PC-3 (cell line): ENCODE results near the gene KIF20A. TPM values are rescaled to one million over a fixed set of nuclear protein-coding genes. Genes with fewer than 3 reads are reported as not detected.

Source experiments
- ATAC-seq: fragments of 200-7000 bp; cut with Tn5 transposase; 2 replicates; pipeline ENCODE4 v1.9.1; 2020; ENCODE audit warnings: mild to moderate bottlenecking, moderate library complexity
- BruUV-seq: library from RNA; stranded (reverse); fragments of 400-500 nt; replicated peaks from 2 replicates; lab custom pipeline; 2021; lab: Mats Ljungman, UMichigan
- CTCF ChIA-PET: fragments of 300-600 bp; sonication (Branson Sonifier 250); formaldehyde crosslinking; loops from one replicate; lab custom pipeline; 2022; ENCODE audit warnings: antibody characterized with exemption; lab: Charles Lee
- POLR2A ChIA-PET: fragments of 300-600 bp; sonication (Branson Sonifier 250); formaldehyde crosslinking; loops from one replicate; lab custom pipeline; 2022; ENCODE audit warnings: antibody characterized with exemption; ENCODE audit not compliant: unreplicated experiment; lab: Charles Lee
- DNase-seq: peaks from one replicate; pipeline ENCODE4 v3.0.0-alpha.2; 2015
- H2AFZ ChIP-seq: fragments of 300-600 bp; sonication (generic); 2 replicates; pipeline ENCODE4 v1.6.0; 2016; ENCODE audit warnings: antibody characterized with exemption, low read length
- H3F3A ChIP-seq: fragments of 300-600 bp; sonication (generic); one replicate; pipeline ENCODE4 v1.6.0; 2017; ENCODE audit warnings: antibody characterized with exemption, low read length, control low read depth, mild to moderate bottlenecking; ENCODE audit not compliant: unreplicated experiment
- H3K27ac ChIP-seq: fragments of 300-600 bp; sonication (generic); 2 replicates; pipeline ENCODE4 v1.5.1; 2016; ENCODE audit warnings: mild to moderate bottlenecking, low read length
- H3K27me3 ChIP-seq: fragments of 300-600 bp; sonication (generic); 2 replicates; pipeline ENCODE4 v1.6.1; 2016; ENCODE audit warnings: low read length, mixed read lengths
- H3K36me3 ChIP-seq: fragments of 300-600 bp; sonication (generic); 2 replicates; pipeline ENCODE4 v1.6.1; 2016; ENCODE audit warnings: low read depth, mixed run types, low read length, mixed read lengths
- H3K4me1 ChIP-seq: fragments of 300-600 bp; sonication (generic); 2 replicates; pipeline ENCODE4 v1.5.1; 2016; ENCODE audit warnings: low read length; ENCODE audit not compliant: insufficient read depth
- H3K4me2 ChIP-seq: fragments of 300-600 bp; sonication (generic); 2 replicates; pipeline ENCODE4 v1.6.0; 2016; ENCODE audit warnings: low read length
- H3K4me3 ChIP-seq: fragments of 300-600 bp; sonication (generic); 2 replicates; pipeline ENCODE4 v1.5.1; 2016; ENCODE audit warnings: mild to moderate bottlenecking, low read length, mixed read lengths
- H3K79me2 ChIP-seq: fragments of 300-600 bp; sonication (generic); 2 replicates; pipeline ENCODE4 v1.6.1; 2017; ENCODE audit warnings: low read length, mixed read lengths
- H3K9ac ChIP-seq: fragments of 300-600 bp; sonication (generic); 2 replicates; pipeline ENCODE4 v1.6.0; 2016; ENCODE audit warnings: mild to moderate bottlenecking, low read length
- H3K9me2 ChIP-seq: fragments of 300-600 bp; sonication (generic); replicated peaks from 2 replicates; pipeline ENCODE4 v1.6.1; 2016; ENCODE audit warnings: mixed run types, low read length, mixed read lengths
- H3K9me3 ChIP-seq: fragments of 300-600 bp; sonication (generic); 2 replicates; pipeline ENCODE4 v1.6.1; 2016; ENCODE audit warnings: low read length, mixed read lengths
- H4K20me1 ChIP-seq: fragments of 300-600 bp; sonication (generic); 2 replicates; pipeline ENCODE4 v1.6.1; 2016; ENCODE audit warnings: low read length, mixed read lengths
- CTCF ChIP-seq: fragments of 300-600 bp; sonication (generic); conservative IDR thresholded peaks from 2 replicates; pipeline ENCODE4 v1.5.1; 2017; ENCODE audit warnings: antibody characterized with exemption, low read depth, mild to moderate bottlenecking, low read length
- EZH2 ChIP-seq: fragments of 300-600 bp; sonication (generic); IDR thresholded peaks from one replicate; pipeline ENCODE4 v1.6.1; 2017; ENCODE audit warnings: antibody characterized with exemption, mild to moderate bottlenecking, low read length; ENCODE audit not compliant: unreplicated experiment
- EZH2phosphoT487 ChIP-seq: fragments of 300-600 bp; sonication (generic); IDR thresholded peaks from 2 replicates; pipeline ENCODE4 v1.6.1; 2018; ENCODE audit warnings: mild to moderate bottlenecking, antibody characterized with exemption, low read length, borderline replicate concordance
- intact Hi-C: fragments of 100-400 bp; cut with micrococcal nuclease; formaldehyde crosslinking; loops from 2 replicates; pipeline ENCODE4 v1.9.0; 2023
- total RNA-seq: library from RNA; depleted of rRNA; stranded (reverse); fragments of >200 nt; gene quantifications from 2 replicates; pipeline ENCODE4 v1.2.3, GENCODE V29; 2014

Gene KIF20A
- total RNA-seq, 1 experiment from 2014 or later, result 55.5 TPM

- intact Hi-C loops, result no loop called here
- no peaks in the 10 kb centered on the region for H3F3A ChIP-seq
- H3K79me2 ChIP-seq, result no peaks in the 10 kb centered on the region
- 0 out of 2 replicates have a peak, but pooled peaks cover 5% of the 10 kb centered on the region for H3K9me3 ChIP-seq
- ChIA-PET CTCF (no interaction called here), POLR2A (no interaction called here)
- no peak overlapping the region for H3K4me3 ChIP-seq
- no peaks in the 10 kb centered on the region for H4K20me1 ChIP-seq
- no peak overlapping the region for H3K4me2 ChIP-seq
- ATAC-seq (no peak), DNase-seq (no peak)
- no peak overlapping the region for H2AFZ ChIP-seq
- no peaks in the 10 kb centered on the region for H3K36me3 ChIP-seq
- BruUV-seq, result no TSS peak
- H3K9ac ChIP-seq, result no peak overlapping the region
- H3K27ac ChIP-seq, result no peak overlapping the region
- TF ChIP-seq EZH2 (no peak), EZH2phosphoT487 (no peak), CTCF (no peak)
- no peaks in the 10 kb centered on the region for H3K4me1 ChIP-seq
- no peaks in the 10 kb centered on the region for H3K9me2 ChIP-seq
- no peaks in the 10 kb centered on the region for H3K27me3 ChIP-seq
These were observed 50.5 kb downstream of the KIF20A start for GRCh38 chr5:138229387-138229786.

- no peak overlapping the region for H3K4me2 ChIP-seq
- ATAC-seq (no peak), DNase-seq (no peak)
- ChIA-PET CTCF (no interaction called here), POLR2A (no interaction called here)
- H3K79me2 ChIP-seq, result no peaks in the 10 kb centered on the region
- no peaks in the 10 kb centered on the region for H3F3A ChIP-seq
- no peaks in the 10 kb centered on the region for H4K20me1 ChIP-seq
- H3K9me2 ChIP-seq, result no peaks in the 10 kb centered on the region
- no peak overlapping the region for H3K9ac ChIP-seq
- no peak overlapping the region for H2AFZ ChIP-seq
- intact Hi-C loops, result no loop called here
- BruUV-seq, result no TSS peak
- 0 out of 2 replicates have a peak, but pooled peaks cover 5% of the 10 kb centered on the region for H3K9me3 ChIP-seq
- H3K4me3 ChIP-seq, result no peak overlapping the region
- no peaks in the 10 kb centered on the region for H3K27me3 ChIP-seq
- no peaks in the 10 kb centered on the region for H3K36me3 ChIP-seq
- no peaks in the 10 kb centered on the region for H3K4me1 ChIP-seq
- no peak overlapping the region for H3K27ac ChIP-seq
- TF ChIP-seq CTCF (no peak), EZH2phosphoT487 (no peak), EZH2 (no peak)
These were observed 51.3 kb downstream of the KIF20A start for GRCh38 chr5:138230261-138230660.

DNA sequence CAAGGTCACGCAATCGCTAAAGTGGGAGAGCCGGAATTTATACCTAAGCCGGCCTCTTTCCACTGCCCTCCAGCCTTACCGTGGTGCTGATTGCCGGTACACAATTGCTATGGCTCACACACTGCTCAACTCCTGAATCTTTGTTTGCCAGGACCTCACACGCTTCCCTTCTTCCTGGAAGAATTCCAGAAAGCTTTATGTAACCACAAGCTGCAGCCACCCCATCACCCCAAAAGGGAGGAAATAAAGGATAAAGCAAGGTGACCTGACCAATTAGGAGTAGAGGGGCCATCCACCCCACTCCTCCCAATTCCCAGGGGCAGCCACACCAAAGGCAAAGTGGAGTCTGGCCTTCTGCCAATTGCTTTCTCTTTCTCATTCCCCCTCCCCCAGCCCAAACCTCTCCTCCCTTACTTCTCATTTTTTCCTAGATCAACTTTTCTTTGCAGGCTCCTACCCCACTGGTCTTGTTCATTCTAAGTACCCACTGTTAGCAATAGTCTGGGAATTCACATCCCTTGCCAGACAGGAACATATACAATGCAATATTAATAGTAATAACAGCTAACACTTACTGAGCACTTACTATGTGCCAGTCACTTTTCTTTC, 52.2 kb downstream of the KIF20A start:
- no peak for TF ChIP-seq EZH2
- no peak for TF ChIP-seq EZH2phosphoT487
- no peak for TF ChIP-seq CTCF
- Histone ChIP-seq H3K4me2 (no peak overlapping the region), H3K79me2 (no peaks in the 10 kb centered on the region), H4K20me1 (no peaks in the 10 kb centered on the region), H2AFZ (no peak overlapping the region), H3K27me3 (no peaks in the 10 kb centered on the region), H3K9me2 (no peaks in the 10 kb centered on the region), H3F3A (no peaks in the 10 kb centered on the region), H3K27ac (no peak overlapping the region), H3K9ac (no peak overlapping the region), H3K9me3 (0 out of 2 replicates have a peak, but pooled peaks cover 5% of the 10 kb centered on the region), H3K4me3 (no peak overlapping the region), H3K36me3 (no peaks in the 10 kb centered on the region), H3K4me1 (no peaks in the 10 kb centered on the region)
- ChIA-PET CTCF (interaction anchor here (0.6 kb wide), 1 partner anchor 8 kb away, joined by 3 read pairs; no protein-coding TSS in a partner anchor), POLR2A (no interaction called here)
- no peak for ATAC-seq
- BruUV-seq, result no TSS peak
- DNase-seq, result peak; percentile 10
- intact Hi-C loops, result no loop called here
